ENCODE measurements around the gene CHDH.

DNA sequence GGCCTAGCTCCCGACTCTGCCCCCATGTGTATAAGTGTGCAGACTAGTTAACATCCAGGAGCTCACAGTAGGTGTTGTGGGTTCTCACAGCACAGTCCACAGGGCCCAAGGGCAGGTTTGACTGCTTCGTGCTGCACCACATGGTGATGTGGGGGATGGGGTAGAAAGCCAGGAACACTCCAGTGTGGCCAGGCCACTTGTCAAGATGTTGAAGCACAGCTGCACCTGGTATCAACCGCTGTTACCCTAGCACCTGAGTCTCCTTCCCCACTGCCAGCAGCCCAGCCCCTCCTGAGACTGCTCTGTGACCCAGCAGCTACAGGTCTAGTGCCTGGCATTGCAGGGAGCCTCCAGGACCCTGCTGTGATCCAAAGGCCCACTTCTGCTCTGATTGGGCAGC is 53.4 kb downstream of the CHDH start:
- TF ChIP-seq, protein P1, sequence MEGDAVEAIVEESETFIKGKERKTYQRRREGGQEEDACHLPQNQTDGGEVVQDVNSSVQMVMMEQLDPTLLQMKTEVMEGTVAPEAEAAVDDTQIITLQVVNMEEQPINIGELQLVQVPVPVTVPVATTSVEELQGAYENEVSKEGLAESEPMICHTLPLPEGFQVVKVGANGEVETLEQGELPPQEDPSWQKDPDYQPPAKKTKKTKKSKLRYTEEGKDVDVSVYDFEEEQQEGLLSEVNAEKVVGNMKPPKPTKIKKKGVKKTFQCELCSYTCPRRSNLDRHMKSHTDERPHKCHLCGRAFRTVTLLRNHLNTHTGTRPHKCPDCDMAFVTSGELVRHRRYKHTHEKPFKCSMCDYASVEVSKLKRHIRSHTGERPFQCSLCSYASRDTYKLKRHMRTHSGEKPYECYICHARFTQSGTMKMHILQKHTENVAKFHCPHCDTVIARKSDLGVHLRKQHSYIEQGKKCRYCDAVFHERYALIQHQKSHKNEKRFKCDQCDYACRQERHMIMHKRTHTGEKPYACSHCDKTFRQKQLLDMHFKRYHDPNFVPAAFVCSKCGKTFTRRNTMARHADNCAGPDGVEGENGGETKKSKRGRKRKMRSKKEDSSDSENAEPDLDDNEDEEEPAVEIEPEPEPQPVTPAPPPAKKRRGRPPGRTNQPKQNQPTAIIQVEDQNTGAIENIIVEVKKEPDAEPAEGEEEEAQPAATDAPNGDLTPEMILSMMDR (conservative IDR thresholded peaks at IDR 0.05; ENCODE audit: low read depth in 2 of 2), result no peak
- TF ChIP-seq EZH2 (IDR thresholded peaks at IDR 0.05; ENCODE audit: low read depth, unreplicated experiment), result no peak
- no peak for TF ChIP-seq CREB1 (CRISPR knock-in tag; IDR thresholded peaks at IDR 0.05; ENCODE audit: low read depth)
- TF ChIP-seq EZH2phosphoT487 (IDR thresholded peaks at IDR 0.05; ENCODE audit: unreplicated experiment), result no peak
- TF ChIP-seq, protein P2, sequence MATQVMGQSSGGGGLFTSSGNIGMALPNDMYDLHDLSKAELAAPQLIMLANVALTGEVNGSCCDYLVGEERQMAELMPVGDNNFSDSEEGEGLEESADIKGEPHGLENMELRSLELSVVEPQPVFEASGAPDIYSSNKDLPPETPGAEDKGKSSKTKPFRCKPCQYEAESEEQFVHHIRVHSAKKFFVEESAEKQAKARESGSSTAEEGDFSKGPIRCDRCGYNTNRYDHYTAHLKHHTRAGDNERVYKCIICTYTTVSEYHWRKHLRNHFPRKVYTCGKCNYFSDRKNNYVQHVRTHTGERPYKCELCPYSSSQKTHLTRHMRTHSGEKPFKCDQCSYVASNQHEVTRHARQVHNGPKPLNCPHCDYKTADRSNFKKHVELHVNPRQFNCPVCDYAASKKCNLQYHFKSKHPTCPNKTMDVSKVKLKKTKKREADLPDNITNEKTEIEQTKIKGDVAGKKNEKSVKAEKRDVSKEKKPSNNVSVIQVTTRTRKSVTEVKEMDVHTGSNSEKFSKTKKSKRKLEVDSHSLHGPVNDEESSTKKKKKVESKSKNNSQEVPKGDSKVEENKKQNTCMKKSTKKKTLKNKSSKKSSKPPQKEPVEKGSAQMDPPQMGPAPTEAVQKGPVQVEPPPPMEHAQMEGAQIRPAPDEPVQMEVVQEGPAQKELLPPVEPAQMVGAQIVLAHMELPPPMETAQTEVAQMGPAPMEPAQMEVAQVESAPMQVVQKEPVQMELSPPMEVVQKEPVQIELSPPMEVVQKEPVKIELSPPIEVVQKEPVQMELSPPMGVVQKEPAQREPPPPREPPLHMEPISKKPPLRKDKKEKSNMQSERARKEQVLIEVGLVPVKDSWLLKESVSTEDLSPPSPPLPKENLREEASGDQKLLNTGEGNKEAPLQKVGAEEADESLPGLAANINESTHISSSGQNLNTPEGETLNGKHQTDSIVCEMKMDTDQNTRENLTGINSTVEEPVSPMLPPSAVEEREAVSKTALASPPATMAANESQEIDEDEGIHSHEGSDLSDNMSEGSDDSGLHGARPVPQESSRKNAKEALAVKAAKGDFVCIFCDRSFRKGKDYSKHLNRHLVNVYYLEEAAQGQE (IDR thresholded peaks at IDR 0.05; ENCODE audit: unreplicated experiment), result no peak
